Thyroid gland (tissue), 4 donors: ENCODE measurements around the gene FAM53B. TPM values are rescaled to one million over a fixed set of nuclear protein-coding genes. Genes with fewer than 3 reads are reported as not detected.

Experiments
- DNase-seq, 2 donors: peaks; one replicate each; pipeline ENCODE4 v3.0.0-alpha.2; 2019
- H3K27ac ChIP-seq, 3 donors: fragments of 200-600 bp; sonication (generic); 1 replicate in 2 of 3; 2 replicates in 1 of 3; pipeline ENCODE4 v1.5.1; 2016 to 2019; ENCODE audit warnings: mild to moderate bottlenecking in 1 of 3, moderate library complexity in 1 of 3
- H3K27me3 ChIP-seq: fragments of 200-600 bp; sonication (generic); one replicate; pipeline ENCODE4 v1.5.1; 2019
- H3K36me3 ChIP-seq, 2 donors: fragments of 200-600 bp; sonication (generic); one replicate each; pipeline ENCODE4 v1.5.1; 2016 to 2019
- H3K4me1 ChIP-seq, 2 donors: fragments of 200-600 bp; sonication (generic); one replicate each; pipeline ENCODE4 v1.5.1; 2017 to 2019
- H3K4me3 ChIP-seq, 3 donors: fragments of 200-600 bp; sonication (generic); replicated peaks in 1 of 3; 1 replicate in 2 of 3; 2 replicates in 1 of 3; pipeline ENCODE4 v1.5.1; 2016; ENCODE audit warnings: mild to moderate bottlenecking in 1 of 3
- H3K9me3 ChIP-seq: fragments of 200-600 bp; sonication (generic); one replicate; pipeline ENCODE4 v1.5.1; 2017
- POLR2A ChIP-seq, 2 donors: fragments of 450-650 bp; IDR thresholded peaks; one replicate each; pipeline ENCODE4 v1.6.1; 2017; ENCODE audit warnings: antibody characterized with exemption in 2 of 2, mild to moderate bottlenecking in 2 of 2, moderate library complexity in 1 of 2
- WGBS, 2 donors: methylation state at CpG; one replicate each; pipeline ENCODE4 v1.1.5; 2017; 5-methylcytosine and 5-hydroxymethylcytosine counted together
- intact Hi-C: fragments of 100-400 bp; cut with DNase I; formaldehyde crosslinking; loops from one replicate; pipeline ENCODE4 v1.15.1; 2023
- total RNA-seq, 4 donors: library from RNA; depleted of rRNA; stranded (reverse); fragments of >200 nt; gene quantifications; one replicate each; pipeline ENCODE4 v1.2.3, GENCODE V29; 2016
- TF ChIP-seq, protein P1 (sequence below), 6 experiments: fragments of 200-600 bp in 3 of 6; fragments of 450-650 bp in 3 of 6; sonication (generic) in 3 of 6; IDR thresholded peaks; one replicate each; pipeline ENCODE4 v1.5.1; 2016 to 2019; ENCODE audit warnings: antibody characterized with exemption in 6 of 6, mild to moderate bottlenecking in 2 of 6, inconsistent platforms in 1 of 6, moderate library complexity in 1 of 6

FAM53B gene
- total RNA-seq, 4 donors from 2014 or later: 37.6 to 96.3 (median 80.4) TPM

DNA sequence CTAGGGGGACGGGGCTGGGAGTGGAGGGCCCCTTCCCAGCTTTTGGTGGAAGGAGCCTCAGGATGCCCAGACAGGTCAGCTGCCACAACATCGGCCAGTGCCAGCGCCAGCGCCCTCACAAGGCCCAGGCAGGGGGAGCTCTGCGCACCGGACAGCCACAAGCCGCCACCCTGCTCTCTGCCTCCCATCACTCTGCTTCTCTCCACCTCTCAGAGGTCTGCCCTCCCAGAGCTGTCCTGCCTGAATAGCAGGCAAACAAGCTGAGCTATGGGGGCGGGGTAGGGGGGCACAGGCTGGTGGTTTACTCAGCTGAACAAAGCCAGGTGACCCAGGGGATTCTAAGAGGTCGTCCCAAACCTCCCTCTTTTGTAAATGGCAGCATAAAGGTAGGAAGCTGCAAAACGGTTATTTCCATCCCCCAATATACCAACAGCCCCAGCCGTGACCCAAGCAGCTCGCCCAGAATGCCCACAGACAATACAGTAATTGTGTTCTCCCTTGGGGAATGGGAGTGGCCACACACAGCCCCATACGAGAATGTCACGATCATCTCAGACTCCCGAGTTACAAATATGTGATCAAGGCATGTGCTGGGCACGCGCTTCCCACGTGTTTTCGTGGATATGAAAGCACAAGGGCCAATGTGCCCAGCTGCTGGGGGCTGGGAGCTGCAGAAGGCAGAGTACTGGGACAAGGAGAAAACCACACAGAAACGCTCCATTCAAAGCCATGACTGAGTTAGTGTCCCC, 19.7 kb downstream of the FAM53B start:
- peak; percentile 49 to 64 for DNase-seq
- Histone ChIP-seq H3K36me3 (no peaks in the 10 kb centered on the region), H3K4me3 (no peak overlapping the region), H3K27me3 (no peaks in the 10 kb centered on the region), H3K27ac (peak overlapping the region; percentile 77 to 94 (median 80)), H3K4me1 (peaks cover 89 to 100% of the 10 kb centered on the region in 2 donors), H3K9me3 (no peaks in the 10 kb centered on the region)
- 54 to 70% methylated on average over 13 to 18 of the region's 20 CpGs for WGBS, 2 donors
- intact Hi-C loops: no loop called here
- TF ChIP-seq, protein P1, sequence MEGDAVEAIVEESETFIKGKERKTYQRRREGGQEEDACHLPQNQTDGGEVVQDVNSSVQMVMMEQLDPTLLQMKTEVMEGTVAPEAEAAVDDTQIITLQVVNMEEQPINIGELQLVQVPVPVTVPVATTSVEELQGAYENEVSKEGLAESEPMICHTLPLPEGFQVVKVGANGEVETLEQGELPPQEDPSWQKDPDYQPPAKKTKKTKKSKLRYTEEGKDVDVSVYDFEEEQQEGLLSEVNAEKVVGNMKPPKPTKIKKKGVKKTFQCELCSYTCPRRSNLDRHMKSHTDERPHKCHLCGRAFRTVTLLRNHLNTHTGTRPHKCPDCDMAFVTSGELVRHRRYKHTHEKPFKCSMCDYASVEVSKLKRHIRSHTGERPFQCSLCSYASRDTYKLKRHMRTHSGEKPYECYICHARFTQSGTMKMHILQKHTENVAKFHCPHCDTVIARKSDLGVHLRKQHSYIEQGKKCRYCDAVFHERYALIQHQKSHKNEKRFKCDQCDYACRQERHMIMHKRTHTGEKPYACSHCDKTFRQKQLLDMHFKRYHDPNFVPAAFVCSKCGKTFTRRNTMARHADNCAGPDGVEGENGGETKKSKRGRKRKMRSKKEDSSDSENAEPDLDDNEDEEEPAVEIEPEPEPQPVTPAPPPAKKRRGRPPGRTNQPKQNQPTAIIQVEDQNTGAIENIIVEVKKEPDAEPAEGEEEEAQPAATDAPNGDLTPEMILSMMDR (IDR thresholded peaks at IDR 0.05): no peak
- no peak for TF ChIP-seq POLR2A (IDR thresholded peaks at IDR 0.05)

DNA sequence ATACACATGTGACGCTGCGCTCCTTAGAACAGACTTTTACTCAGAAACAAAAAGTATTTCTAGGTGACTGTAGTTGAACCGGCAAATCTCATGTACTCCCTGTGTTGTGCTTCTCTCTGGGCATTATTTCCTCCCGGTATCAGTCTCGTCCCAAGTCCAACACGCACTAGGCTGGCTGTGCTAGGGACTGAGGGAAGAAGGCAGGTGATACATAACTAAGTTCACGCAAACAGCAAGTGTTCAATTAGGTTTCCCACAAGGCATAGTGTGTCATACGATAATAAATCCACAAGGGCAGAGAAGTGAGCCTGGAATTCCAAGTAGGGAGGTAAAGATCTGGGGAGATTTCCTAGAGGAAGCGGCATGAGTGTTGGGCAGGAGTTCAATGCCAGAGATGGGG, 20.4 kb downstream of the FAM53B start:
- H3K4me1 ChIP-seq: peaks cover 89 to 100% of the 10 kb centered on the region in 2 donors
- H3K27ac ChIP-seq: peak overlapping the region; percentile 77 to 94 (median 80)
- no peak for TF ChIP-seq POLR2A (IDR thresholded peaks at IDR 0.05)
- TF ChIP-seq, protein P1 (IDR thresholded peaks at IDR 0.05): no peak
- WGBS, 2 donors: 66 to 75% methylated on average over 9 of the region's 9 CpGs
- no peak overlapping the region for H3K4me3 ChIP-seq
- H3K27me3 ChIP-seq: no peaks in the 10 kb centered on the region
- DNase-seq: no peak
- no peaks in the 10 kb centered on the region for H3K36me3 ChIP-seq
- intact Hi-C loops: no loop called here
- no peaks in the 10 kb centered on the region for H3K9me3 ChIP-seq

DNA sequence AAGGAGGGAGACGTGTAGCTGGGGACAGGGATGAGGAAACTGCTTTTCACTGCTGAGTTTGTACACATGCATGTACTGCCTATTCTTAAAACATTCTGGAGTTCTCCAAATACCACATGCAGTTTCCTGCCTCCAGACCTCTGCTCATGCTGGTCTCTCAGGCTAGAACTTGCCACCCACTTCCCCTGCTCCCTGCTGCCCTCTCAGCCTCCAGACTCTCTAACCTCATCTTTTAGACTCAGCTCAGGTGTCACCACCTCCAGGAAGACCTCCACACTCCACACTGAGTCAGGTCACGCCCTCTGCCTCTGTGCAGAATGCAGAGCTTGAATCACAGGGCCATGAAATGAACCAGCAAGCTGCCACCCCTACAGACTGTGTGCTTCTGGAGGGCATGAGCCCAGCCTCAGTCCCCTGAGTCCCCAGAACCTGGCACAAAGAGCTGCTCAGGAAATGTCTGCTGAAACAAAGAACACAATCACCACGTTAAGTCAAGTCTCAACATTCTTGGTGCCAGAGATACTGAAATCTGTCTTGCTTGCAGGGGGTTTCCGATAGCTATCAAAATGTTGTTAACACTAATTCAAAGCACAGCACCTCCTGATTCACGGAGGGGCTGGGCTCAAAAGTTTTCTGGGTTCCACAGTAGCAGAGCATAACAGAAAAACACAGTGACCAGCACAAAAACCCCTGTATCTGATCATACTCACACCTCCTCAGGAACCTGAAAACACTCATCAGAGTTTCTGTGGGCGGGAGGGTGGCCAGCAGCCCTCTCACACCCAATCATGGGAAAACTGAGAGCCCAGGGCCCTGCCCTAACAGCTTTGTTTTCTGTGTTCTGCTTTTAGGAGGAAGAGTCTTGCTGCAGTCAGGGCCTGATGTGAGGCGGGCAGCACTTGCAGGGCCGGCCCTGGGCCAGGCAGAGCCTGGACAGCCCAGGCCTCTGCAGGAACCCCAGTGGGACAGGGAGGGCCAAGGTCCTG, 21.1 kb downstream of the FAM53B start:
- no peak overlapping the region for H3K4me3 ChIP-seq

GRCh38 chr10:124721330-124722045, 22.7 kb downstream of the FAM53B start:
- DNase-seq: peak; percentile 62 to 68
- Histone ChIP-seq H3K4me3 (no peak overlapping the region), H3K27ac (peak overlapping the region; percentile 77 to 94 (median 80)), H3K4me1 (peaks cover 96 to 100% of the 10 kb centered on the region in 2 donors), H3K9me3 (no peaks in the 10 kb centered on the region), H3K27me3 (no peaks in the 10 kb centered on the region), H3K36me3 (no peaks in the 10 kb centered on the region)
- no peak for TF ChIP-seq POLR2A (IDR thresholded peaks at IDR 0.05)
- TF ChIP-seq, protein P1 (IDR thresholded peaks at IDR 0.05): no peak
- WGBS, 2 donors: 54 to 66% methylated on average over 14 to 16 of the region's 16 CpGs
- intact Hi-C loops: no loop called here

More for the DNA sequence above, 21.1 kb downstream of the FAM53B start:
- DNase-seq: peak; percentile 69 to 70
- WGBS, 2 donors: 39 to 52% methylated on average over 8 of the region's 8 CpGs
- H3K27me3 ChIP-seq: no peaks in the 10 kb centered on the region
- H3K36me3 ChIP-seq: no peaks in the 10 kb centered on the region
- TF ChIP-seq, protein P1 (IDR thresholded peaks at IDR 0.05): no peak
- TF ChIP-seq POLR2A (IDR thresholded peaks at IDR 0.05): peak in 1 of 2 donors; percentile 31
- no peaks in the 10 kb centered on the region for H3K9me3 ChIP-seq
- intact Hi-C loops: no loop called here
- peaks cover 89 to 100% of the 10 kb centered on the region in 2 donors for H3K4me1 ChIP-seq
- peak overlapping the region; percentile 77 to 94 (median 80) for H3K27ac ChIP-seq
